Liver (tissue), 9 donors: Measurements from ENCODE around the gene TNS1. TPM values are rescaled to one million over a fixed set of nuclear protein-coding genes. Genes with fewer than 3 reads are reported as not detected.

Source experiments
- DNase-seq: peaks from one replicate; pipeline ENCODE4 v3.0.0-alpha.2; 2017; ENCODE audit warnings: low spot score
- H3K27ac ChIP-seq, 2 donors: one replicate each; pipeline ENCODE4 v1.7.0; 2013; ENCODE audit warnings: inconsistent platforms in 2 of 2, low read length in 2 of 2, control low read depth in 1 of 2, low read depth in 1 of 2, mild to moderate bottlenecking in 1 of 2
- H3K27me3 ChIP-seq, 4 donors: one replicate each; pipeline versions ENCODE4 v1.6.1 to v1.7.0; 2013; ENCODE audit warnings: low read length in 3 of 4, inconsistent platforms in 1 of 4, mild to moderate bottlenecking in 1 of 4, moderate library complexity in 1 of 4; ENCODE audit not compliant: control insufficient read depth in 4 of 4, insufficient read depth in 4 of 4
- H3K36me3 ChIP-seq, 4 donors: one replicate each; pipeline versions ENCODE4 v1.6.1 to v1.7.0; 2013; ENCODE audit warnings: low read length in 3 of 4, mild to moderate bottlenecking in 3 of 4, low read depth in 1 of 4, moderate library complexity in 1 of 4; ENCODE audit not compliant: control insufficient read depth in 4 of 4, insufficient read depth in 3 of 4
- H3K4me1 ChIP-seq, 4 donors: one replicate each; pipeline versions ENCODE4 v1.6.1 to v1.7.0; 2013; ENCODE audit warnings: low read length in 3 of 4, mild to moderate bottlenecking in 3 of 4, moderate library complexity in 1 of 4; ENCODE audit not compliant: control insufficient read depth in 4 of 4, insufficient read depth in 4 of 4
- H3K4me3 ChIP-seq, 3 donors: one replicate each; pipeline versions ENCODE4 v1.6.1 to v1.7.0; 2013; ENCODE audit warnings: low read length in 3 of 3, control low read depth in 1 of 3, low read depth in 1 of 3, mild to moderate bottlenecking in 1 of 3
- H3K9ac ChIP-seq, 2 donors: one replicate each; pipeline ENCODE4 v1.7.0; 2013; ENCODE audit warnings: low read length in 2 of 2, mild to moderate bottlenecking in 2 of 2, moderate library complexity in 2 of 2, control low read depth in 1 of 2, low read depth in 1 of 2
- H3K9me3 ChIP-seq, 4 donors: one replicate each; pipeline versions ENCODE4 v1.6.1 to v1.7.0; 2013; ENCODE audit warnings: low read length in 3 of 4; ENCODE audit not compliant: control insufficient read depth in 4 of 4
- FOXA1 ChIP-seq: IDR thresholded peaks from 2 replicates; pipeline ENCODE4 v1.6.1; 2016; ENCODE audit warnings: antibody characterized with exemption
- FOXA2 ChIP-seq: IDR thresholded peaks from 2 replicates; pipeline ENCODE4 v1.6.1; 2016; ENCODE audit warnings: antibody characterized with exemption
- GABPA ChIP-seq, 2 donors: IDR thresholded peaks in 1 of 2; conservative IDR thresholded peaks in 1 of 2; 2 replicates each; pipeline ENCODE4 v1.6.1; 2016; ENCODE audit warnings: antibody characterized with exemption in 2 of 2, mild to moderate bottlenecking in 1 of 2, moderate library complexity in 1 of 2
- JUND ChIP-seq, 2 donors: IDR thresholded peaks; 2 replicates each; pipeline ENCODE4 v1.6.1; 2016; ENCODE audit warnings: antibody characterized with exemption in 2 of 2
- NR2F2 ChIP-seq: IDR thresholded peaks from 2 replicates; pipeline ENCODE4 v1.6.1; 2016; ENCODE audit warnings: antibody characterized with exemption
- SP1 ChIP-seq: IDR thresholded peaks from 2 replicates; pipeline ENCODE4 v1.6.1; 2018; ENCODE audit warnings: antibody characterized with exemption, mild to moderate bottlenecking
- TAF1 ChIP-seq: conservative IDR thresholded peaks from 2 replicates; pipeline ENCODE4 v1.6.1; 2016; ENCODE audit warnings: antibody characterized with exemption, mild to moderate bottlenecking
- YY1 ChIP-seq: IDR thresholded peaks from 2 replicates; pipeline ENCODE4 v1.6.1; 2016; ENCODE audit warnings: antibody characterized with exemption, mild to moderate bottlenecking
- WGBS: extraction: QIAGEN DNeasy Blood & Tissue Kit; methylation state at CpG from one replicate; pipeline ENCODE4 v1.1.7; 2013; 5-methylcytosine and 5-hydroxymethylcytosine counted together
- polyA plus RNA-seq, 2 donors: library from polyadenylated mRNA; stranded (reverse) in 1 of 2; unstranded in 1 of 2; fragments of 200-250 nt in 1 of 2; fragments of >200 nt in 1 of 2; fragmentation: Nextera tagmentation in 1 of 2; extraction: Ambion mirVana in 1 of 2; gene quantifications; one replicate each; pipeline versions ENCODE4 v1.2.1 to v1.2.3, GENCODE V29; 2013 to 2015
- total RNA-seq, 2 donors: library from RNA; depleted of rRNA; stranded (reverse); fragments of >200 nt; gene quantifications; one replicate each; pipeline ENCODE4 v1.2.3, GENCODE V29; 2014
- TF ChIP-seq, protein P1 (sequence below): IDR thresholded peaks from 2 replicates; pipeline ENCODE4 v1.6.1; 2016; ENCODE audit warnings: antibody characterized with exemption
- TF ChIP-seq, protein P2 (sequence below): IDR thresholded peaks from 2 replicates; pipeline ENCODE4 v1.6.1; 2016; ENCODE audit warnings: antibody characterized with exemption, mild to moderate bottlenecking
- TF ChIP-seq, protein P3 (sequence below): IDR thresholded peaks from 2 replicates; pipeline ENCODE4 v1.6.1; 2016; ENCODE audit warnings: antibody characterized with exemption
- donor health status: healthy.
- donor health status: healthy.
- donor health status: healthy.
- donor health status: healthy.
- donor health status: healthy.

The TNS1 gene
- total and polyA plus RNA-seq, 4 donors, result 16.3 to 128 (median 57.3) TPM

DNA sequence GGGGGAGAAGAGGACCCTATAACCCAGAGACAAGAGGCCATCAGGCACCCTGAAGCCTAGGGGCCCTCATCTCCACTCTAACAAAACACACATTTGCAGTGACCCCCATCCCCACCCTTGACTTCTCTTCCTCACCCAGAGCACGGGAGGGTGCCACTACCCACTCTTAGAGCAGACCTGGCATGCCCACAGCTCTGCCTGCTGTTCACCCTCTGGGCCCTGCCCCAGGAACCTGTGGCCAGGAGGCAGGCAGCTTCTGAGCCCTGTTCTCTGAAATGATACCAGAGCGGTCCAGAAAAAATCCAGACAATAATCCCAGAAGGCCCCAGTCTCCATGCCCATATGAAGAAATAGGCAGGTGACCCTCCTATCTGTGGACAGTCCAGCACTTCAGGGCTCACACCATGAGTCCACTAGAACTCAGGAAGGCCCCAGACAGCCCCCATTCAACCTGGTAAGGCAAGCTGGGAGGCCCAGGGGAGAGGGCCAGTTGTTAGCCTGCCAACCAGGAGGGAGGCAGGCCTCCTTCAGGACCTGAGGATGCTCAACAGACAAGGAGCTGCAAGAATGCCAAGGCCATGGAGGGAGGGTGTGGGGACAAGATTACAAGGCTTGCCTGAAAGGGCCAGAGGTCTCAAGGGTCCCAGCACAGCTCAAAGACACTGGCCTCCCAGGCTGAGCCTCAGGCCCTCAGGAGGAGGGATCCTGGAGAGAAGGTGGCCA is 75.0 kb downstream of the TNS1 start:
- no peaks in the 10 kb centered on the region for H3K9me3 ChIP-seq
- H3K36me3 ChIP-seq, result peaks cover 0 to 4% (median 0%) of the 10 kb centered on the region in 4 donors
- DNase-seq, result no peak
- H3K27ac ChIP-seq, result peak overlapping the region; percentile 95 to 99
- peak overlapping the region in 1 of 2 donors; percentile 5 for H3K9ac ChIP-seq
- H3K4me1 ChIP-seq, result peaks cover 33 to 90% (median 64%) of the 10 kb centered on the region in 4 donors
- no peaks in the 10 kb centered on the region for H3K27me3 ChIP-seq
- TF ChIP-seq, protein P1, sequence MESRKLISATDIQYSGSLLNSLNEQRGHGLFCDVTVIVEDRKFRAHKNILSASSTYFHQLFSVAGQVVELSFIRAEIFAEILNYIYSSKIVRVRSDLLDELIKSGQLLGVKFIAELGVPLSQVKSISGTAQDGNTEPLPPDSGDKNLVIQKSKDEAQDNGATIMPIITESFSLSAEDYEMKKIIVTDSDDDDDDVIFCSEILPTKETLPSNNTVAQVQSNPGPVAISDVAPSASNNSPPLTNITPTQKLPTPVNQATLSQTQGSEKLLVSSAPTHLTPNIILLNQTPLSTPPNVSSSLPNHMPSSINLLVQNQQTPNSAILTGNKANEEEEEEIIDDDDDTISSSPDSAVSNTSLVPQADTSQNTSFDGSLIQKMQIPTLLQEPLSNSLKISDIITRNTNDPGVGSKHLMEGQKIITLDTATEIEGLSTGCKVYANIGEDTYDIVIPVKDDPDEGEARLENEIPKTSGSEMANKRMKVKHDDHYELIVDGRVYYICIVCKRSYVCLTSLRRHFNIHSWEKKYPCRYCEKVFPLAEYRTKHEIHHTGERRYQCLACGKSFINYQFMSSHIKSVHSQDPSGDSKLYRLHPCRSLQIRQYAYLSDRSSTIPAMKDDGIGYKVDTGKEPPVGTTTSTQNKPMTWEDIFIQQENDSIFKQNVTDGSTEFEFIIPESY, result no peak
- TF ChIP-seq FOXA2 (no peak), SP1 (no peak), TAF1 (no peak)
- H3K4me3 ChIP-seq, result no peak overlapping the region
- WGBS, result 64% methylated on average over 2 of the region's 2 CpGs

DNA sequence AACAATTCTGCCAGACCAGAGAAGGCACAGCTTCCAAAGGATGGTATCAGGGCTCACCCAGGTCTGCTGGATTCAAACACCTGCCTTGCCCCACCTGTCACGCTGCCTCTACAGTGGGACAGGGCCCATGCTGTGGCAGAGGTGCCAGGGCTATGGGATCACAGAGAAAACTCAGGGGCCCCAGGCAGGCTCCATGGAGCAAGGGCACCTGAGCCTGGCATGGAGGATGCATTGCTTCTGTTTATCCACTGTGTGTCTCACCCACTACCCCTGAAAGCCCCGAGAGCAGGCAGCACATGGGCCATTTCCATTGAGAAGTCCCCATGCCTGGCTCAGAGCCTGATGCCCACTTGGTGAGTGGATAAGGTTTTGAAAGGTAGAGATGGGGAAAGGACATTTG is 76.0 kb downstream of the TNS1 start:
- Histone ChIP-seq H3K9me3 (no peaks in the 10 kb centered on the region), H3K9ac (no peak overlapping the region), H3K27ac (peak overlapping the region; percentile 95 to 99), H3K27me3 (no peaks in the 10 kb centered on the region), H3K4me3 (no peak overlapping the region), H3K36me3 (peaks cover 0 to 4% (median 0%) of the 10 kb centered on the region in 4 donors), H3K4me1 (peaks cover 42 to 90% (median 66%) of the 10 kb centered on the region in 4 donors)
- DNase-seq, result no peak
- TF ChIP-seq, protein P2, sequence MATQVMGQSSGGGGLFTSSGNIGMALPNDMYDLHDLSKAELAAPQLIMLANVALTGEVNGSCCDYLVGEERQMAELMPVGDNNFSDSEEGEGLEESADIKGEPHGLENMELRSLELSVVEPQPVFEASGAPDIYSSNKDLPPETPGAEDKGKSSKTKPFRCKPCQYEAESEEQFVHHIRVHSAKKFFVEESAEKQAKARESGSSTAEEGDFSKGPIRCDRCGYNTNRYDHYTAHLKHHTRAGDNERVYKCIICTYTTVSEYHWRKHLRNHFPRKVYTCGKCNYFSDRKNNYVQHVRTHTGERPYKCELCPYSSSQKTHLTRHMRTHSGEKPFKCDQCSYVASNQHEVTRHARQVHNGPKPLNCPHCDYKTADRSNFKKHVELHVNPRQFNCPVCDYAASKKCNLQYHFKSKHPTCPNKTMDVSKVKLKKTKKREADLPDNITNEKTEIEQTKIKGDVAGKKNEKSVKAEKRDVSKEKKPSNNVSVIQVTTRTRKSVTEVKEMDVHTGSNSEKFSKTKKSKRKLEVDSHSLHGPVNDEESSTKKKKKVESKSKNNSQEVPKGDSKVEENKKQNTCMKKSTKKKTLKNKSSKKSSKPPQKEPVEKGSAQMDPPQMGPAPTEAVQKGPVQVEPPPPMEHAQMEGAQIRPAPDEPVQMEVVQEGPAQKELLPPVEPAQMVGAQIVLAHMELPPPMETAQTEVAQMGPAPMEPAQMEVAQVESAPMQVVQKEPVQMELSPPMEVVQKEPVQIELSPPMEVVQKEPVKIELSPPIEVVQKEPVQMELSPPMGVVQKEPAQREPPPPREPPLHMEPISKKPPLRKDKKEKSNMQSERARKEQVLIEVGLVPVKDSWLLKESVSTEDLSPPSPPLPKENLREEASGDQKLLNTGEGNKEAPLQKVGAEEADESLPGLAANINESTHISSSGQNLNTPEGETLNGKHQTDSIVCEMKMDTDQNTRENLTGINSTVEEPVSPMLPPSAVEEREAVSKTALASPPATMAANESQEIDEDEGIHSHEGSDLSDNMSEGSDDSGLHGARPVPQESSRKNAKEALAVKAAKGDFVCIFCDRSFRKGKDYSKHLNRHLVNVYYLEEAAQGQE, result no peak
- no peak for TF ChIP-seq YY1
- TF ChIP-seq NR2F2, result no peak
- TF ChIP-seq GABPA (IDR thresholded peaks at IDR 0.05 in 1 of 2, conservative IDR thresholded peaks at IDR 0.05 in 1 of 2), result no peak
- no peak for TF ChIP-seq JUND (IDR thresholded peaks at IDR 0.05)
- TF ChIP-seq FOXA1, result no peak
- TF ChIP-seq, protein P3, sequence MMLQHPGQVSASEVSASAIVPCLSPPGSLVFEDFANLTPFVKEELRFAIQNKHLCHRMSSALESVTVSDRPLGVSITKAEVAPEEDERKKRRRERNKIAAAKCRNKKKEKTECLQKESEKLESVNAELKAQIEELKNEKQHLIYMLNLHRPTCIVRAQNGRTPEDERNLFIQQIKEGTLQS, result no peak
- TF ChIP-seq, protein P1, result no peak
- no peak for TF ChIP-seq SP1
- 98% methylated on average over 2 of the region's 2 CpGs for WGBS
